Measurements from ENCODE around the gene CRYZL1.

- TF ChIP-seq ZNF274 (IDR thresholded peaks at IDR 0.05; ENCODE audit: low read depth, low read length): no peak
- no peak for TF ChIP-seq SUZ12 (IDR thresholded peaks at IDR 0.05; ENCODE audit: extremely low read depth, insufficient read depth, insufficient read length)
- TF ChIP-seq YY1 (IDR thresholded peaks at IDR 0.05; ENCODE audit: insufficient read depth, insufficient read length): no peak
Observed at GRCh38 chr21:33578214-33578613, 63.3 kb downstream of the CRYZL1 start.
